Measurements from ENCODE around the gene POLK.

DNA sequence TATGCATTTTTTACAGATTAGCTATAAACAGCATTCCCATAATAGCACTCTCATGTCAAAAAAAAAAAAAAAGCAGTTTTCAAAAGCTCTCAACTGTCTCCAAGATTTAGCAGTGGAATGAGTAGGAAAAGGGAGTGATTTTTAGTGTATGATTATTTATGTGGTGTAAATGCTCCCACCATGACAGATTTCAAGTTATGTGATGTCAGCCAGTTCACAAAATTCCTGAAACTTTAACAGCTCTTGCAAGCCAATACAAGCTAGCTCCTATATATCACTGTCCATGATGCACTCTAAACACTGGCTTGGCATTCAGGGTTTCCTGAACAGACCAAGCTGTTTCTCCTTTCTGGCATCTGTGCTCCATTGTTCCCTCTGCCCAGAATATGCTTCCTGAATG lies 91.7 kb downstream of the POLK start:
- TF ChIP-seq, protein P1, sequence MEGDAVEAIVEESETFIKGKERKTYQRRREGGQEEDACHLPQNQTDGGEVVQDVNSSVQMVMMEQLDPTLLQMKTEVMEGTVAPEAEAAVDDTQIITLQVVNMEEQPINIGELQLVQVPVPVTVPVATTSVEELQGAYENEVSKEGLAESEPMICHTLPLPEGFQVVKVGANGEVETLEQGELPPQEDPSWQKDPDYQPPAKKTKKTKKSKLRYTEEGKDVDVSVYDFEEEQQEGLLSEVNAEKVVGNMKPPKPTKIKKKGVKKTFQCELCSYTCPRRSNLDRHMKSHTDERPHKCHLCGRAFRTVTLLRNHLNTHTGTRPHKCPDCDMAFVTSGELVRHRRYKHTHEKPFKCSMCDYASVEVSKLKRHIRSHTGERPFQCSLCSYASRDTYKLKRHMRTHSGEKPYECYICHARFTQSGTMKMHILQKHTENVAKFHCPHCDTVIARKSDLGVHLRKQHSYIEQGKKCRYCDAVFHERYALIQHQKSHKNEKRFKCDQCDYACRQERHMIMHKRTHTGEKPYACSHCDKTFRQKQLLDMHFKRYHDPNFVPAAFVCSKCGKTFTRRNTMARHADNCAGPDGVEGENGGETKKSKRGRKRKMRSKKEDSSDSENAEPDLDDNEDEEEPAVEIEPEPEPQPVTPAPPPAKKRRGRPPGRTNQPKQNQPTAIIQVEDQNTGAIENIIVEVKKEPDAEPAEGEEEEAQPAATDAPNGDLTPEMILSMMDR (conservative IDR thresholded peaks at IDR 0.05), result no peak
- TF ChIP-seq EZH2 (IDR thresholded peaks at IDR 0.05; ENCODE audit: low read depth), result no peak
